ENCODE measurements around the gene TCAF1.
"Not testable (repeated sequence)": the region's sequence is repeated elsewhere in the genome, so short reads cannot be mapped to it uniquely, and the experiment has no call there.

TCAF1 gene

DNA sequence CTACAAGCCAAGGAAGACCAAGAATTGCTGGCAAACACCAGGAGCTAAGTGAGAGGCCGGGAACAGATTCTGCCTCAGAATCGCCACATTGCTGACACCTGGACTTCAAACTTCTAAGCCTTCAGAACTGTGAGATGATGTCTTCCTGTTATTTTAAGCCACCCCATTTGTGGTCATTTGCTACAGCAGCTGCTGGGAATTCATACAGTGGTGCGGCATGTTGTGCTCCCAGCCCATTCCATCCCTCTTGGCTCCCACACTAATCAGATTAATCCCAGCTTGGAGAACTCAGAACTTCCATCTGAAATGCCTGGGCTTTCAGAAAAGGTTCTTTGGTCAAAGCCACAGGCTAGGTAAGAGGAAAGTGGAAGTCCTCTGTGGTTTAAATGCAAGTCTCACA is 24.9 kb downstream of the TCAF1 start:
- H3K27ac ChIP-seq (ENCODE audit: low read depth, low read length) = no peak overlapping the region
- peaks cover 2% of the 10 kb centered on the region for H3K36me3 ChIP-seq (ENCODE audit: control insufficient read depth, insufficient read depth, low read length)
- no peak overlapping the region for H3K4me3 ChIP-seq (ENCODE audit: low read length)
- no peaks in the 10 kb centered on the region for H3K27me3 ChIP-seq (ENCODE audit: control insufficient read depth, insufficient read depth, low read length)
- H3K4me1 ChIP-seq (ENCODE audit: control insufficient read depth, insufficient read depth, low read length) = peaks cover 4% of the 10 kb centered on the region
- no peak overlapping the region for H3K9ac ChIP-seq (ENCODE audit: low read length)

DNA sequence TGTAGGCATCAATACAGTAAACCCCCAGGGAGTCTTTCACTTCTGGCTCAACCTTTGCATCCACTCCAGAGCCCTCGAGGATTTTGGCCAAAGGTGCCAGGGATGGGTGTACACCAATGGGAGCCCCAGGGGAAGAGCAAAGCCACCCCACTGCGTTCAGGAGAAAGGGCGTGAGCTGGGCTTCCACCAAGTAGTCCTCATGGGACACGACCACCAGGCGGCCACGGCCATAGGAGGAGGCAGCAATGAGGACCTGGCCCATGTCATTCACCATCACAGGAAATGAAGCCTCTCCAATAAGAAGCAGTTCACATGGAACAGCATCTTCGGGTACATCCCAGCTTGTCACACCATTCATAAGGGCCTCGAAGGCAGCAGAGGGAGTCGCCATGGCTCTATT is 25.8 kb downstream of the TCAF1 start:
- Histone ChIP-seq H3K27ac (ENCODE audit: low read depth, low read length) (no peak overlapping the region), H3K27me3 (ENCODE audit: control insufficient read depth, insufficient read depth, low read length) (no peaks in the 10 kb centered on the region), H3K4me1 (ENCODE audit: control insufficient read depth, insufficient read depth, low read length) (no peaks in the 10 kb centered on the region), H3K4me3 (ENCODE audit: low read length) (no peak overlapping the region), H3K36me3 (ENCODE audit: control insufficient read depth, insufficient read depth, low read length) (peaks cover 2% of the 10 kb centered on the region), H3K9ac (ENCODE audit: low read length) (no peak overlapping the region)

DNA sequence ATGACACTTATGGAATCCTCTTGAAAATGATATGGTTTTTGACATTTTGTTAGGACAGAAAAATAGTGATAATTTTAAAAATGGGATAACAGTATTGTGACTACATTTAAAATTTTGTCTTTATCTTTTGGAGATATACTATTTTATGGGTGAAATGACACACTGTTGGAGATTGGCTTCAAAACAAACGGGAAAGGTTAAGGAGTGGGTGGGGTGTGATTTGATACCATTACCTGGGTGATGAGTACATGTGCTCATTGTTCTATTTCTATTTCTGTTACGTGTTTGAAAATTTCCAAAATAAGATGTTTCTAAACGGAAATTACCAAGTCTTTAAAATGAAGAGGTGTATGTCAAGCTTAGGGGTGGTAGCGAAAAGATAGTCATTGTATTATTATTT is 28.7 kb downstream of the TCAF1 start:
- H3K36me3 ChIP-seq (ENCODE audit: control insufficient read depth, insufficient read depth, low read length); H3K27me3 ChIP-seq (ENCODE audit: control insufficient read depth, insufficient read depth, low read length); H3K4me1 ChIP-seq (ENCODE audit: control insufficient read depth, insufficient read depth, low read length); H3K27ac ChIP-seq (ENCODE audit: low read depth, low read length); H3K9ac ChIP-seq (ENCODE audit: low read length); H3K4me3 ChIP-seq (ENCODE audit: low read length): not testable (repeated sequence)

DNA sequence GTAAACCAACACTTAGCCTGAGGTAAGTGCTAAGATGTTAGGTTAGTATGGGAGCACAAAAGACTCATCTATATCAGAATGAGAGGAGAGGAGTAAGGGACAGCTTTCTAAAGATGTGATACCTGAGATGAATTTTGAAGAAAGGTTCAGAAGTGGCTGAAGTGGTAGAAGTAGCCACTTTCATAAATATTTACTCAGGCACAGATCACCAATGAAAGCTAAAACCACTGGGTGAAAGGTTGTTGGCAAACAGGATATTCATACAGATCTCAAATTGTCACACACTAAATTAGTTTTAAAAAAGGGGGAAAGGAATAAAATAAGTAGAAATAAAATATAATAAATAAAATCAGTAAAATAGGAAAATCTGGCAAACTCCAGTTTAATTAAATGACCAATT is 30.4 kb downstream of the TCAF1 start:
- H3K36me3 ChIP-seq (ENCODE audit: control insufficient read depth, insufficient read depth, low read length); H3K4me1 ChIP-seq (ENCODE audit: control insufficient read depth, insufficient read depth, low read length); H3K4me3 ChIP-seq (ENCODE audit: low read length); H3K27me3 ChIP-seq (ENCODE audit: control insufficient read depth, insufficient read depth, low read length); H3K27ac ChIP-seq (ENCODE audit: low read depth, low read length); H3K9ac ChIP-seq (ENCODE audit: low read length): not testable (repeated sequence)

DNA sequence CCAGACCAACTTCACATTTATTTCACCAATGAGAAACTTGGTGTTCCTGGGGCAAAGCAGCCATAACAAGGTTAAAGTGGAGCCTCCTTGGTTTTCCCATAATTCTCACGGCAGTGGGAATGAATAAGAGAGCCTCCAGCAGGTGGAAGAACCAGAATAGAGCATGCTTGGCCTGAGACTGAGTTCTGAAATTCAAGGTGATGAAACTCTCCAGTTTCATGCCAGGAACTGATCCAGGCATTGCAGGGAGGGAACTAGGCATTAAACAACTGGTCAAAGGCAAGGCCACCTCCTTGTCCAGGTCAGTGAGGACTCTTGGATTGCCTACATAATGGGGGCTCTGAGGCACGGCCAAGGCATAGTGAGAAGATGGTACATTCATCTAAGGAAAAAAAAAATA is 44.0 kb downstream of the TCAF1 start:
- not testable (repeated sequence) for H3K27ac ChIP-seq (ENCODE audit: low read depth, low read length); H3K27me3 ChIP-seq (ENCODE audit: control insufficient read depth, insufficient read depth, low read length); H3K4me3 ChIP-seq (ENCODE audit: low read length); H3K4me1 ChIP-seq (ENCODE audit: control insufficient read depth, insufficient read depth, low read length); H3K36me3 ChIP-seq (ENCODE audit: control insufficient read depth, insufficient read depth, low read length); H3K9ac ChIP-seq (ENCODE audit: low read length)

DNA sequence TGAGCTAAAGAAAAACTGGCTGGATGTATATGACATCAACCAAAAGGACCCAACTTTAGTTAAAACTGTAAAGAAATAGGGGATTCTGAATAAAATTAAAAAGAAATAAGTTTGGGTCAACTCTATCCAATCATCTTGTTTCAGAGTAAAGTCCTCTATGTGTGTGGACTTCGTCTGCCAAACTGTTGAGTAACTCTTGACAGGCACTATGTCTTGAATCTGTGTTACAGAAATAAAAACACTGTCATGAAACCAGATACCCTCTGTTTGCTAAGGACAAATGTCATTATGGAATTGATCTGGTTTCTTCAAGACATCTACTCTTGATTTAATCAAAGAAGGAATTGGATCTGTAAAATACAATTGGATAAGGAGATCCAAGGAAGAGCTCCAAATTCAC is 46.5 kb downstream of the TCAF1 start:
- not testable (repeated sequence) for H3K36me3 ChIP-seq (ENCODE audit: control insufficient read depth, insufficient read depth, low read length); H3K9ac ChIP-seq (ENCODE audit: low read length); H3K4me3 ChIP-seq (ENCODE audit: low read length); H3K4me1 ChIP-seq (ENCODE audit: control insufficient read depth, insufficient read depth, low read length); H3K27ac ChIP-seq (ENCODE audit: low read depth, low read length); H3K27me3 ChIP-seq (ENCODE audit: control insufficient read depth, insufficient read depth, low read length)

DNA sequence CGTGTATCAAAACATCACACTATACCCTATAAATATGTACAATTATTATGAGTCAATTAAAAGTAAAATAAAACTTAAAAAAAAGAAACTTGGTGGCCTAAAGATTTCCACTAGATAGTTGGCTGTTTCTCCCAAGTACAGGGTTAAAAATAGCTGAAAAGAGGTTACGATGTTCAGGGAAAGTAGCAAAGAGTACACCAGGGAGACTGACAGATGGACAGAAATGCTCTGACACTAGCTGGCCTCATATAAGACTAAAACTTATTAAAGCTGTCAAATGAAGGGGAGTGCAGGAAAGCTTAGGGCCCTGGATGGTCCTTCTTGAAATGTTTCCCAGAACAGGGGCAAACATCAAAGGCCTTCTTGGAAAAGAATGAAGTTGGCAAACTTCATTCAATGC is 51.3 kb downstream of the TCAF1 start:
- H3K36me3 ChIP-seq (ENCODE audit: control insufficient read depth, insufficient read depth, low read length) = no peaks in the 10 kb centered on the region
- no peaks in the 10 kb centered on the region for H3K27me3 ChIP-seq (ENCODE audit: control insufficient read depth, insufficient read depth, low read length)
- no peak overlapping the region for H3K27ac ChIP-seq (ENCODE audit: low read depth, low read length)
- no peaks in the 10 kb centered on the region for H3K4me1 ChIP-seq (ENCODE audit: control insufficient read depth, insufficient read depth, low read length)
- no peak overlapping the region for H3K4me3 ChIP-seq (ENCODE audit: low read length)
- H3K9ac ChIP-seq (ENCODE audit: low read length) = no peak overlapping the region

DNA sequence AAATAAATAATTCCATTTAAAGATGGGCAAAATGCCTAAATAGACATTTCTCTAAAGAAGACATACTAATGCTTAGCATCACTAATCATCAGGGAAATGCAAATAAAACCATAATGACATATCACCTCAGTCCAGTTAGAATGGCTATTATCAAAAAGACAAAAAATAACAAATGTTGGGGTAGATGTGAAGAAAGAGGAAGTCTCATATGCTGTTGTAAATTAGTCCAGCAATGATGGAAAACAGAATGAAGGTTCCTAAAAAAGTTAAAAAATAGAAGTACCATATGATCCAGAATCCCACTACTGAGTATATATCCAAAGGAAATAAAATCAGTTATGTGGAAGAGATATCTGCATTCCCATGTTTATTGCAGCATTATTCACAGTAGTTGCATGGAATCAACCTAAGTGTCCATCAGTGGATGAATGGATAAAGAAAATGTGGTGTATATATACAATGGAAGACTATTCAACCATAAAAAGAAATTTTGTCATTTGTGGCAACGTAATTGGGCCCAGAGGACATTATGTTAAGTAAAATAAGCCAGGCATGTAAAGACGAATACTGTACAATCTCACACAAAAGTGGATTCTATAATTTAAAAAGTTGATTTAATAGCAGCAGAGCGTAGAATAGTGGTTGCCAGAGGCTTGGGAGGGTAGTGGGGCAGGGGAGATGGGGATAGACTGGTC is 52.0 kb downstream of the TCAF1 start:
- Histone ChIP-seq H3K27me3 (ENCODE audit: control insufficient read depth, insufficient read depth, low read length) (no peaks in the 10 kb centered on the region), H3K4me1 (ENCODE audit: control insufficient read depth, insufficient read depth, low read length) (no peaks in the 10 kb centered on the region), H3K27ac (ENCODE audit: low read depth, low read length) (no peak overlapping the region), H3K4me3 (ENCODE audit: low read length) (no peak overlapping the region), H3K36me3 (ENCODE audit: control insufficient read depth, insufficient read depth, low read length) (no peaks in the 10 kb centered on the region), H3K9ac (ENCODE audit: low read length) (no peak overlapping the region)

DNA sequence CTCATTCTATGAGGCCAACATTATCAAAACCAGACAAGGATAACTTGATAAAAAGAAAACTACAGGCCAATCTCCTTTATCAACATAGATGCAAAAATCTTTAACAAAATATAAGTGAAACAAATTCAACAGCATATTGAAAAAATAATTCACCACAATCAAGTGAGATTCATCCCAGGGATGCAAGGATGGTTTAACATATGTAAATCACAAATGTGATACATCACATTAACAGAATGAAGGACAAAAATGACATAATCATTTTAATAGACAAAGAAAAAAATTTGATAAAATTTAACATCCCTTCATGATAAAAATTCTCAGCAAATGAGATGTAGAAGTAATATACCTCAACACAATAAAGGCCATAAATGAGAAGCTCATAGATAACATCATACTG is 53.8 kb downstream of the TCAF1 start:
- no peaks in the 10 kb centered on the region for H3K4me1 ChIP-seq (ENCODE audit: control insufficient read depth, insufficient read depth, low read length)

DNA sequence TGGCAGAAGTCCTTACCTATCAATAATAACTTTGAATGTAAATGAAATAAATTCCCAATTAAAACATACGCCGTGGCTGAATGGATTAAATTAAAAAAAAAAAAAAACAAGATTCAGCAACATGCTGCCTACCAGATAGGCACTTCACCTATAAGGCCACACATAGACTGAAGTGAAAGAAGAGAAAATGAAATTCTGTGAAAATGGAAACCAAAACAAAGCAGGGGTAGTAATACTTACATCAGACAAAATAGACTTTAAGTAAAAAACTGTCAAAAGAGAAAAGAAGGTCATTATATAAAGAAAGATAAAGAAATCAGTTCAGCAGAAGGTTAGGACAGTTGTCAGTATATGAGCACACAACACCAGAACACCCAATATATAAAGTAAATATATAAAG is 55.3 kb downstream of the TCAF1 start:
- H3K4me1 ChIP-seq (ENCODE audit: control insufficient read depth, insufficient read depth, low read length) = no peaks in the 10 kb centered on the region
- H3K4me3 ChIP-seq (ENCODE audit: low read length) = no peak overlapping the region
- no peaks in the 10 kb centered on the region for H3K36me3 ChIP-seq (ENCODE audit: control insufficient read depth, insufficient read depth, low read length)
- no peak overlapping the region for H3K9ac ChIP-seq (ENCODE audit: low read length)
- H3K27ac ChIP-seq (ENCODE audit: low read depth, low read length) = no peak overlapping the region
- H3K27me3 ChIP-seq (ENCODE audit: control insufficient read depth, insufficient read depth, low read length) = no peaks in the 10 kb centered on the region

More for the DNA sequence above, 53.8 kb downstream of the TCAF1 start:
- Histone ChIP-seq H3K36me3 (ENCODE audit: control insufficient read depth, insufficient read depth, low read length) (no peaks in the 10 kb centered on the region), H3K27ac (ENCODE audit: low read depth, low read length) (no peak overlapping the region), H3K9ac (ENCODE audit: low read length) (no peak overlapping the region), H3K27me3 (ENCODE audit: control insufficient read depth, insufficient read depth, low read length) (no peaks in the 10 kb centered on the region), H3K4me3 (ENCODE audit: low read length) (no peak overlapping the region)

DNA sequence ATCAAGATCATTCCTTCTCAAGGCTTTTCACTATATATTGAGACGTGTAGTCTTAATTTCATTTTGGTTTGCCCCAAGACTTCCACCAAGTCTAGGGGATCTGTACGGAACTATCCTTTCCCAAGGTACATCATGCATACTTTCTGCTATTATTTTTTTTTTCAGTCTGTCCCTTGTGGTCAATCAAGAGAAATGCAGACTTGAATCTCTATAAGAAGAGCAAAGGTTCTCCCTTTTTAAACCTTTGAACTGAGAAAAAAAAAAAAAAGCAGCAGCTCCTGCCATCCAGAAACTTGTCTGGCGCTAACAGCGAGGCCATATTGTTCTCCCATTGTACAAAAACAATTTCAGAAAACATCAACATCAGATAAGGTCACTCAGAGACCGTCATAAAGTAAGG is 60.3 kb downstream of the TCAF1 start:
- not testable (repeated sequence) for H3K4me1 ChIP-seq (ENCODE audit: control insufficient read depth, insufficient read depth, low read length); H3K36me3 ChIP-seq (ENCODE audit: control insufficient read depth, insufficient read depth, low read length); H3K27me3 ChIP-seq (ENCODE audit: control insufficient read depth, insufficient read depth, low read length); H3K9ac ChIP-seq (ENCODE audit: low read length); H3K4me3 ChIP-seq (ENCODE audit: low read length); H3K27ac ChIP-seq (ENCODE audit: low read depth, low read length)

DNA sequence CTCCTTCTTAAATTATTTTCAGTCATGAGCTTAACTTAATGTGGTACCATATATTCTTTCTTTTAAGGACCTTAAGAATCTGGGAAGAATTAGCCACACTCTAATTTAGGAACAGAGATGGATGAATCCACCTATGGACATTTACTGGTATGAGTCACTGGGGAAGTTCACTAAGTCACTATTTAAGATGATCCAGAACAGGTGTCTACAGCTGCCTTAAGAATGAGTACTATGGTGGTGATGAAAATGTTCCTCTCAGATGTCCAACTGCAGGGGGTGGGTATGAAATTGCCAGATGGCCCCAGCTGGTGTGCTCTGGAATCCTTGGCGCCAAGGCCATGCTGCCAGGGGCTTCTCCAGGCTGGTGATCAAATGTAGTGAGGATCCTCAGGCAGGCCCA is 61.9 kb downstream of the TCAF1 start:
- not testable (repeated sequence) for H3K9ac ChIP-seq (ENCODE audit: low read length); H3K27me3 ChIP-seq (ENCODE audit: control insufficient read depth, insufficient read depth, low read length); H3K27ac ChIP-seq (ENCODE audit: low read depth, low read length); H3K4me3 ChIP-seq (ENCODE audit: low read length); H3K4me1 ChIP-seq (ENCODE audit: control insufficient read depth, insufficient read depth, low read length); H3K36me3 ChIP-seq (ENCODE audit: control insufficient read depth, insufficient read depth, low read length)

DNA sequence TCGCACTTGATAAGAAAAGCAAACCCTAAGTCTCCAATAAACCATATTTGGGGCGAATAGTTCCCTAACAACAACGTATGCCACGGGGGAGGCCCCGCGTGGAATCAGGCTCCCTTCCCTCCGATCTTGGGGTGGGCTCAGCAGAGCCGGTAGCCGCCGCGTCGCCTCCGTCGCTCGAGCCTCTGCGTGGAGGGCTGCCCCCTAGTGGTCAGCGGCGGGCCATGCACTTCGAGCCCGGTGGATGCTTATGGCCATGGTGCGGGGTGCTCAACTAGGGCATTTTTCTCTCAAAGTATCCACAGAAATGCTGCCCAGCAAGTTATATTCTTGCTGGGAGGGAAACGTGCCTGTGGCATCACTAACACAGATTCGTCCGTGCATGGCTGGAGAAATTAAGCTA is 64.8 kb downstream of the TCAF1 start:
- not testable (repeated sequence) for H3K27me3 ChIP-seq (ENCODE audit: control insufficient read depth, insufficient read depth, low read length); H3K4me1 ChIP-seq (ENCODE audit: control insufficient read depth, insufficient read depth, low read length); H3K36me3 ChIP-seq (ENCODE audit: control insufficient read depth, insufficient read depth, low read length); H3K9ac ChIP-seq (ENCODE audit: low read length); H3K4me3 ChIP-seq (ENCODE audit: low read length); H3K27ac ChIP-seq (ENCODE audit: low read depth, low read length)

Measured in rectal smooth muscle tissue (tissue), 1 donor.